HG03571 (cell line): ENCODE results near the gene MSRB3.

Experiments used
- ATAC-seq: cut with Tn5 transposase; IDR thresholded peaks from one replicate; pipeline ENCODE4 v1.9.1; 2021; ENCODE audit not compliant: unreplicated experiment

Gene MSRB3

GRCh38 chr12:65389436-65389835 is 111.0 kb downstream of the MSRB3 start:
- ATAC-seq: no peak

- no peak for ATAC-seq
These were observed 113.2 kb downstream of the MSRB3 start for GRCh38 chr12:65391711-65392110.

GRCh38 chr12:65392491-65392890 is 114.0 kb downstream of the MSRB3 start:
- ATAC-seq: no peak

GRCh38 chr12:65403188-65403587 is 124.7 kb downstream of the MSRB3 start:
- ATAC-seq: no peak

GRCh38 chr12:65407388-65408149 is 129.1 kb downstream of the MSRB3 start:
- ATAC-seq: no peak

GRCh38 chr12:65408441-65408840 is 130.0 kb downstream of the MSRB3 start:
- no peak for ATAC-seq

- no peak for ATAC-seq
These were observed 131.2 kb downstream of the MSRB3 start for GRCh38 chr12:65409726-65410125.

- no peak for ATAC-seq
These were observed 132.7 kb downstream of the MSRB3 start for GRCh38 chr12:65411171-65411570.

GRCh38 chr12:65414526-65414925 is 136.0 kb downstream of the MSRB3 start:
- no peak for ATAC-seq

GRCh38 chr12:65415826-65416225 is 137.3 kb downstream of the MSRB3 start:
- ATAC-seq: no peak

- no peak for ATAC-seq
These were observed 141.0 kb downstream of the MSRB3 start for GRCh38 chr12:65419284-65420072.

GRCh38 chr12:65420941-65421340 is 142.5 kb downstream of the MSRB3 start:
- ATAC-seq: no peak

- no peak for ATAC-seq
These were observed 149.2 kb downstream of the MSRB3 start for GRCh38 chr12:65427646-65428045.

GRCh38 chr12:65430006-65430405 is 151.5 kb downstream of the MSRB3 start:
- ATAC-seq: no peak

GRCh38 chr12:65430571-65431306 is 152.3 kb downstream of the MSRB3 start:
- ATAC-seq: no peak

GRCh38 chr12:65432114-65432513 is 153.6 kb downstream of the MSRB3 start:
- ATAC-seq: no peak

GRCh38 chr12:65432651-65433050 is 154.2 kb downstream of the MSRB3 start:
- ATAC-seq: no peak

- ATAC-seq: no peak
These were observed 156.3 kb downstream of the MSRB3 start for GRCh38 chr12:65434737-65435136.

GRCh38 chr12:65443038-65443437 is 164.6 kb downstream of the MSRB3 start:
- no peak for ATAC-seq

- no peak for ATAC-seq
These were observed 166.5 kb downstream of the MSRB3 start for GRCh38 chr12:65444996-65445395.

- no peak for ATAC-seq
These were observed 168.4 kb downstream of the MSRB3 start for GRCh38 chr12:65446901-65447300.

GRCh38 chr12:65449400-65449799 is 170.9 kb downstream of the MSRB3 start:
- no peak for ATAC-seq
